Glomerular visceral epithelial cell (primary cell): ENCODE data around the gene TSPAN15.

Experiments used
- DNase-seq: peaks from one replicate; pipeline ENCODE4 v3.0.0-alpha.2; 2016; ENCODE audit errors: extremely low spot score

The TSPAN15 gene

DNA sequence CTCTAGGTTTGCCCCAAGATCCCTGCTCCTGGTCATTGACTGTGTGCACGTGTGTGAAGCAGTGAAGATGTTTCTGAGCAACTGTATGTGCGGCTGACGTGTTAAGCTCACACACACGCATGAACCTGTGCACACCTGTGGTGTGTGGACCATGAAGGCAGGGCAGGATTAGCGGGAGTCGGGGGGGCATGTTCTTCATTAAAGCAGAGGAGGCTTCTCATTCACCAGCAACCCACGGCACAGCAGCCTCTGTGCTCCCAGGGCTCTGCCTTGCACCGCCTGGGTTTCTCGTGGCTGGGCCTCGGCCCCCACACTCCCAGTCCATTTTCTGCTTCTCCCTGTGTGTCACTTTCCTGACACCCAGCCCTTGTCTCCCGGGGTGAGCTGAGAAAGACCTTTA lies 33.7 kb upstream of the TSPAN15 start:
- DNase-seq: no peak

GRCh38 chr10:69418052-69418752 lies 33.1 kb upstream of the TSPAN15 start:
- no peak for DNase-seq

GRCh38 chr10:69419096-69419743 lies 32.0 kb upstream of the TSPAN15 start:
- DNase-seq: no peak

DNA sequence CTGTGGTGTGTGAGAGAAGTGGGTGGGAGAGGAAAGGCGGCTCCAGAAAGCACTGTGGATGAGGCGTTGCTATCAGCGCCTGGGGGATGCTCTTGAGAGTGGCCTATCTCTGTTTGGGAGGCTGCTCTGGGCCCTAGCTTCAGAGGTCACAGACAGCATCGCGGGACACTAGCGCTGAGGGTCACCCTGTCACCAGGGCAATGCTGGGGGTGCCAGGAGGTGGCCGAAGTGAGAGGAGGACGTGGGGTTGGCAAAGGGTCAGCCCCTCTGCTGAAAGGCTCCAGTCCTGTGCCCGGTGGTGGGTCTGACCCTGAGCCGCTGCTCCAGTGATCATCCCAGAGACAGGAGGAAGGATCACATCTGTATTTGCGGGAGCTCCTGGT lies 31.5 kb upstream of the TSPAN15 start:
- DNase-seq: no peak

GRCh38 chr10:69421611-69422308 lies 29.5 kb upstream of the TSPAN15 start:
- no peak for DNase-seq

- no peak for DNase-seq
Measured at GRCh38 chr10:69422676-69423075, 28.6 kb upstream of the TSPAN15 start.

DNA sequence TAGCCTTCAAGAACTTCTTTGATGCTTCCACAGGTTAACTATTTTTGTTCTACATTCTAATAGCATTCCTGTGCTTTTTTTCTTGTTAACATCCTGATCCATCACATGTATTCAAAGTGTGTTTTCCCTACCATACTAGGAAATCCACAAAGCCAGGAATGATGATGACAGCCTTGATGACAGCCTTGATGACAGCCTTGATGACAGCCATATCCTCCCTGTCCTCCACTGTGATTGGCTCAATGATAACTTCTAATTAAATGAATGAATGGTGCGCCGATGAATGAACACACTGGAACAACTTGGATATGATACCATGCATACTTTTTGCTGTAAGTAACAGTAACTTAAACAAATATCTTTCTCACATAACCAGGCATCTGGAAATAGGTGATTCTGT lies 26.2 kb upstream of the TSPAN15 start:
- DNase-seq: no peak

DNA sequence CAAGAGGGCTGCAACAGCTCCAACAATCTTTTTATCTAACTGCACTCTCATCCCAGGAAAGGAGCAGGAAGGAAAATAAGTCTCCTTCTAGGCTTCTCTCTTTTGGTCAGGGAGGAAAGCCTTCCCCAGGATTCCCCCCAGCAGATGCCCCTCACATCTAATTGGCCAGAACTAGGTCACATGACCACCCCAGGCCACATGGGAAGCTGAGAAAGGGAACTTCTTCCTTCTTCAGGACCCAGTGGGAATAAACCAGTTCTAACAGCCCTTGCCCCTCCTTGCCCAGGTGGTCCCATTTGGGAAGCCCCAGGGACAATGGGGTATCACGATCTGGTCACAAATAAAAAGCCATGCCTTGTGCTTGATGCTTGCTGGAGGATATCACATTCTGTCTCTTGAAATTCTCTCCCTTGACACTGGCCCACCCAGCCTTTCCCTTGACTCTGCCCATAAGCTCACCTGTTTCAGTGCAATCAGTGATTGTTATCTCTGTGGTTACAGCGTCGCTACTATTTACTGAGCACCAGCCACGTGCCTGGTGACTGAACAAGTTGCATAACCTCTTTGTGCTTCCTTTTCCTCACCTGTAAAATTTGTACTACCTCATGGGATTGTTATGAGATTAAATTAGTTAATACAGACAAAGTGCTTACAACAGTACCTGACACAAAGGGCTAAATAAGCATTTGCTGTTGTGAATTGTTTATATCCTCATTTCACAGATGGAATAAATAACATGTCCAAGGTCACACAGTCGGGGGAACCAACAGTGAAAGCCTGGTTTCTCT lies 25.6 kb upstream of the TSPAN15 start:
- DNase-seq: no peak

- DNase-seq: no peak
Measured at GRCh38 chr10:69426376-69426727, 24.9 kb upstream of the TSPAN15 start.

- no peak for DNase-seq
Measured at GRCh38 chr10:69428165-69428564, 23.1 kb upstream of the TSPAN15 start.

- no peak for DNase-seq
Measured at GRCh38 chr10:69434169-69434568, 17.1 kb upstream of the TSPAN15 start.

GRCh38 chr10:69434926-69435325 lies 16.3 kb upstream of the TSPAN15 start:
- no peak for DNase-seq

- DNase-seq: no peak
Measured at GRCh38 chr10:69435966-69436520, 15.2 kb upstream of the TSPAN15 start.

DNA sequence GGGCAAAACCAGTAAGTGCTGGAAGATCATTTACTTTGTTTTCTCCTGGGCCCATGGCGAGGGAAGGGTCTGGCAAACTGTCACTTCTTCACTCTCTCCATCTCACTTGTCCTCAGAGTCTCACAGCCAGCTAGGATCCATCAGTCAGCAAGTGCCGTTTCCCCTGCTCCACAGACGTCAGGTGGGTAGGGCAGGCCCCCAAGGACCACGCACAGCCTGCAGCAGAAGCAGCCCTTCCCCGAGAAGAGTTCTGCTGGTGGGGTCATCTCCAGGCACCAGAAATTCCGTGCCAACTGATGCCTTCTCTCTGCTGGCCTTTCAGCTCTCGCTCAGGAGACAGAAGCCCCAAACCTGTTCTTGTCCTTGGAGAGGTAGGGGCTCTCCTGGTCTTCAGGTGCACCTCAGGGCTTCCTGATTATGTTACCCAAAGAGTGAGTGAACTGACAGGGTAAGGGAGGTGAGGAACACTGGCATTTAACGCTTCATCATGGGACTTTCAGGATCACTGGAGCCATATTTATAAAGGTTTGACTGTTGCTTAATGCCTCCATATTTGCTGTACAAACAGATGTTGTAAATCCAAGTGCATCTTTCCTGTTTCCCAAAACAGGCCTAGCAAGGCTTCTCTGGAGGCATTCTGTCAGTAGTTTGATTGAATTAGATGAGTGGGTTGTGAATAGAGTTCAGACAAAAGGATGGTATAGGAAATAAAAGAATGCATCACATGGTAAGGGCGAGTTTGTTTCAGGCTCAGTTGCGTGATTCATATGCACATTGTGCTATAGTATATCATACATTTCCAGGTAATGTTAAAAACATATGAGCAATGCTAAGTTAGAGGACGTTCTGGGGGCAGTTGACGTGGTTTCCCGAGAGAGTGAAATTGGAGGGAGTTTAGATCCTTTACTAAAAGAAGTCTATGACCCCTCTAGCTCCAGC lies 13.7 kb upstream of the TSPAN15 start:
- DNase-seq: no peak

- DNase-seq: peak; percentile 59
Measured at GRCh38 chr10:69438536-69439349, 12.5 kb upstream of the TSPAN15 start.

GRCh38 chr10:69439350-69439739 lies 11.9 kb upstream of the TSPAN15 start:
- peak; percentile 74 for DNase-seq

- DNase-seq: peak; percentile 68
Measured at GRCh38 chr10:69439813-69440506, 11.3 kb upstream of the TSPAN15 start.

DNA sequence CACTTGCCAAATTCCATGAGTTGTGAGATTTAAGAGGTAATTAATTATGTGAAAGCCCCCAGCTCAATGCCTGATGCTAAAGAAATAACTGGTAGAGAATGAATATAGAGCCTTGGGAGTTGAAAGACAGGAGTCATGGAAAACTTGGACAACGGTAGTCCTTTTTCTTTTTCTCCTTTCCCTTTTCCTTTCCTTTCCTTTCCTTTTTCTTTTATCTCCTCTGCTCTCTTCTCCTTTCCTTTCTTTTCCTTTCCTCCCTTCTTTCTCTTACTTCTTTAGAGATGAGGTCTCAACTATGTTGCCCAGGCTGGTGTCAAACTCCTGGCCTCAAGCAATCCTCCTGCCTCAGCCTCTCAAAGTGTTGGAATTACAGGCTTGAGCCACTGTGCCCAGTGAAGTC lies 7.9 kb upstream of the TSPAN15 start:
- DNase-seq: no peak

DNA sequence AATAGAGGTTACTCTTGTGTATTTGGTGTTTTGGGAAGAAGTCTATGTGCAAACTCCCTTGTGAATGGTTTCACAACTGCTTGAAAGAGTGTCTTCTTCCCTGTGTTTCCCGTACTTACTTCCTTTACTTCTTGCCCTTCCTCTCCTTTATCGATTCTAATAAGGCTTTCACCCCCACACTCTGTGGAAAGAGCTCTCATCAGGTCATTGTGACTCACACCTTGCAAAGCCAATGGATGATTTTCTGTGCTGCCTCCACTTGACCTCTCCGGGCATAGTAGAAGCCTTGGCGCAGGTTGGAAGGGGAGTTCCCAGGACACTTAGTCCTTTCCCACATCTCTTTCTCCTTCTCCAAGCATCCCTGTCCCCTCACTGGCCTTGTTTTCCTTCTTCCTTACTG lies 6.2 kb upstream of the TSPAN15 start:
- no peak for DNase-seq
